ENCODE results near the gene FOXO3. TPM values are rescaled to one million over a fixed set of nuclear protein-coding genes. Genes with fewer than 3 reads are reported as not detected.
"Not testable (repeated sequence)": the region's sequence is repeated elsewhere in the genome, so short reads cannot be mapped to it uniquely, and the experiment has no call there.

Gene FOXO3
- total RNA-seq, 2 experiments from 2014 or later: 20.0 to 21.2 TPM

- H3K9me3 Mint-ChIP-seq; H3K27me3 Mint-ChIP-seq; ATAC-seq (ENCODE audit: low read depth); H3K4me3 Mint-ChIP-seq; DNase-seq; H3K27ac Mint-ChIP-seq; POLR2A ChIA-PET: not testable (repeated sequence)
- H3K36me3 Mint-ChIP-seq: peaks cover 21% of the 10 kb centered on the region
- peaks cover 18% of the 10 kb centered on the region for H3K4me1 Mint-ChIP-seq
These were observed 102.9 kb downstream of the FOXO3 start for GRCh38 chr6:108663494-108664064.

- H3K27ac Mint-ChIP-seq: no peak overlapping the region
- POLR2A ChIA-PET: no interaction called here
- no peaks in the 10 kb centered on the region for H3K9me3 Mint-ChIP-seq
- H3K4me3 Mint-ChIP-seq: no peak overlapping the region
- peaks cover 21% of the 10 kb centered on the region for H3K36me3 Mint-ChIP-seq
- no peak for DNase-seq
- H3K27me3 Mint-ChIP-seq: no peaks in the 10 kb centered on the region
- no peak for ATAC-seq (ENCODE audit: low read depth)
- H3K4me1 Mint-ChIP-seq: peaks cover 28% of the 10 kb centered on the region
These were observed 104.9 kb downstream of the FOXO3 start for GRCh38 chr6:108665495-108666196.

GRCh38 chr6:108666656-108667260, 106.0 kb downstream of the FOXO3 start:
- Mint-ChIP-seq H3K36me3 (peaks cover 21% of the 10 kb centered on the region), H3K9me3 (no peaks in the 10 kb centered on the region), H3K4me3 (no peak overlapping the region), H3K27ac (no peak overlapping the region), H3K4me1 (peaks cover 28% of the 10 kb centered on the region), H3K27me3 (no peaks in the 10 kb centered on the region)
- POLR2A ChIA-PET: no interaction called here
- ATAC-seq (ENCODE audit: low read depth) (no peak), DNase-seq (no peak)

- no peaks in the 10 kb centered on the region for H3K27me3 Mint-ChIP-seq
- H3K36me3 Mint-ChIP-seq: peaks cover 21% of the 10 kb centered on the region
- peaks cover 23% of the 10 kb centered on the region for H3K4me1 Mint-ChIP-seq
- POLR2A ChIA-PET: no interaction called here
- ATAC-seq (ENCODE audit: low read depth): no peak
- H3K9me3 Mint-ChIP-seq: no peaks in the 10 kb centered on the region
- no peak overlapping the region for H3K27ac Mint-ChIP-seq
- DNase-seq: no peak
- H3K4me3 Mint-ChIP-seq: no peak overlapping the region
These were observed 107.3 kb downstream of the FOXO3 start for GRCh38 chr6:108667993-108668392.

- Mint-ChIP-seq H3K27me3 (no peaks in the 10 kb centered on the region), H3K36me3 (peaks cover 17% of the 10 kb centered on the region), H3K27ac (no peak overlapping the region), H3K4me3 (no peak overlapping the region), H3K4me1 (peaks cover 23% of the 10 kb centered on the region), H3K9me3 (no peaks in the 10 kb centered on the region)
- POLR2A ChIA-PET: no interaction called here
- no peak for DNase-seq
- ATAC-seq (ENCODE audit: low read depth): no peak
These were observed 109.0 kb downstream of the FOXO3 start for GRCh38 chr6:108669673-108670072.

GRCh38 chr6:108671175-108671574, 110.5 kb downstream of the FOXO3 start:
- Mint-ChIP-seq H3K27ac (no peak overlapping the region), H3K27me3 (no peaks in the 10 kb centered on the region), H3K4me3 (no peak overlapping the region), H3K36me3 (peaks cover 9% of the 10 kb centered on the region), H3K4me1 (peaks cover 16% of the 10 kb centered on the region), H3K9me3 (no peaks in the 10 kb centered on the region)
- ATAC-seq (ENCODE audit: low read depth) (no peak), DNase-seq (no peak)
- POLR2A ChIA-PET: no interaction called here

- H3K27me3 Mint-ChIP-seq: no peaks in the 10 kb centered on the region
- POLR2A ChIA-PET: no interaction called here
- no peak for DNase-seq
- no peak overlapping the region for H3K4me3 Mint-ChIP-seq
- no peak for ATAC-seq (ENCODE audit: low read depth)
- H3K9me3 Mint-ChIP-seq: no peaks in the 10 kb centered on the region
- H3K36me3 Mint-ChIP-seq: peaks cover 9% of the 10 kb centered on the region
- H3K4me1 Mint-ChIP-seq: peaks cover 14% of the 10 kb centered on the region
- H3K27ac Mint-ChIP-seq: no peak overlapping the region
These were observed 111.1 kb downstream of the FOXO3 start for GRCh38 chr6:108671790-108672189.

- peaks cover 5% of the 10 kb centered on the region for H3K36me3 Mint-ChIP-seq
- no peak overlapping the region for H3K4me3 Mint-ChIP-seq
- POLR2A ChIA-PET: no interaction called here
- ATAC-seq (ENCODE audit: low read depth): no peak
- no peaks in the 10 kb centered on the region for H3K9me3 Mint-ChIP-seq
- DNase-seq: no peak
- no peaks in the 10 kb centered on the region for H3K27me3 Mint-ChIP-seq
- no peak overlapping the region for H3K27ac Mint-ChIP-seq
- H3K4me1 Mint-ChIP-seq: peaks cover 9% of the 10 kb centered on the region
These were observed 111.9 kb downstream of the FOXO3 start for GRCh38 chr6:108672641-108673040.

GRCh38 chr6:108673153-108673552, 112.4 kb downstream of the FOXO3 start:
- H3K36me3 Mint-ChIP-seq: peaks cover 5% of the 10 kb centered on the region
- ATAC-seq (ENCODE audit: low read depth): no peak
- no peak overlapping the region for H3K27ac Mint-ChIP-seq
- no peak for DNase-seq
- no peaks in the 10 kb centered on the region for H3K9me3 Mint-ChIP-seq
- POLR2A ChIA-PET: no interaction called here
- H3K4me3 Mint-ChIP-seq: no peak overlapping the region
- no peaks in the 10 kb centered on the region for H3K27me3 Mint-ChIP-seq
- peaks cover 9% of the 10 kb centered on the region for H3K4me1 Mint-ChIP-seq

GRCh38 chr6:108673602-108674001, 112.9 kb downstream of the FOXO3 start:
- POLR2A ChIA-PET: no interaction called here

GRCh38 chr6:108675226-108676200, 114.8 kb downstream of the FOXO3 start:
- no peaks in the 10 kb centered on the region for H3K27me3 Mint-ChIP-seq
- DNase-seq (no peak), ATAC-seq (ENCODE audit: low read depth) (no peak)
- no peaks in the 10 kb centered on the region for H3K4me1 Mint-ChIP-seq
- H3K27ac Mint-ChIP-seq: no peak overlapping the region
- POLR2A ChIA-PET: no interaction called here
- no peaks in the 10 kb centered on the region for H3K9me3 Mint-ChIP-seq
- H3K4me3 Mint-ChIP-seq: no peak overlapping the region
- peaks cover 2% of the 10 kb centered on the region for H3K36me3 Mint-ChIP-seq

More at GRCh38 chr6:108673602-108674001, 112.9 kb downstream of the FOXO3 start:
- peaks cover 2% of the 10 kb centered on the region for H3K36me3 Mint-ChIP-seq
- DNase-seq (no peak), ATAC-seq (ENCODE audit: low read depth) (no peak)
- H3K9me3 Mint-ChIP-seq: no peaks in the 10 kb centered on the region
- no peak overlapping the region for H3K27ac Mint-ChIP-seq
- H3K4me3 Mint-ChIP-seq: no peak overlapping the region
- no peaks in the 10 kb centered on the region for H3K27me3 Mint-ChIP-seq
- H3K4me1 Mint-ChIP-seq: peaks cover 9% of the 10 kb centered on the region

- POLR2A ChIA-PET: no interaction called here
- Mint-ChIP-seq H3K36me3 (peaks cover 2% of the 10 kb centered on the region), H3K4me1 (no peaks in the 10 kb centered on the region), H3K9me3 (no peaks in the 10 kb centered on the region), H3K27me3 (no peaks in the 10 kb centered on the region), H3K27ac (no peak overlapping the region), H3K4me3 (no peak overlapping the region)
- DNase-seq: no peak
- no peak for ATAC-seq (ENCODE audit: low read depth)
These were observed 115.8 kb downstream of the FOXO3 start for GRCh38 chr6:108676555-108676954.

- POLR2A ChIA-PET: no interaction called here
- no peak overlapping the region for H3K4me3 Mint-ChIP-seq
- no peaks in the 10 kb centered on the region for H3K27me3 Mint-ChIP-seq
- ATAC-seq (ENCODE audit: low read depth): no peak
- peaks cover 2% of the 10 kb centered on the region for H3K36me3 Mint-ChIP-seq
- H3K27ac Mint-ChIP-seq: no peak overlapping the region
- no peak for DNase-seq
- no peaks in the 10 kb centered on the region for H3K9me3 Mint-ChIP-seq
- no peaks in the 10 kb centered on the region for H3K4me1 Mint-ChIP-seq
These were observed 116.6 kb downstream of the FOXO3 start for GRCh38 chr6:108677357-108677756.

All from activated naive CD8-positive, alpha-beta T cell treated with anti-CD3 and anti-CD28 coated beads, Interleukin-2, amount 10 ng/mL, durations not matched to agents 7 days and 5 days (primary cell).